Measurements from ENCODE around the gene TUBGCP6. TPM values are rescaled to one million over a fixed set of nuclear protein-coding genes. Genes with fewer than 3 reads are reported as not detected.

Gene TUBGCP6
- total and polyA plus RNA-seq, 10 of the 15 experiments (the other 5 are each of a cell fraction or from before 2014, with no cell fraction given) = 0.74 to 41.4 (median 19.4) TPM

- peaks cover 0 to 43% of the 10 kb centered on the region in 2 experiments; a peak in 3 of 4 replicates for H3K36me3 ChIP-seq (ENCODE audit: control insufficient read depth in 2 of 2, insufficient read depth in 2 of 2, low read length in 1 of 2)
- H3K4me2 ChIP-seq (ENCODE audit: control insufficient read depth, insufficient read depth) = no peak overlapping the region
- no peak overlapping the region for H2AFZ ChIP-seq (ENCODE audit: control insufficient read depth, low read depth, low read length)
- ChIA-PET RAD21 (ENCODE audit: unreplicated experiment) (no interaction called here), SMC1A (ENCODE audit: uncharacterized antibody, unreplicated experiment) (no interaction called here), CTCF (no interaction called here), POLR2A (no interaction called here)
- intact Hi-C loops (cut with micrococcal nuclease; ENCODE audit: unreplicated experiment) = no loop called here
- in situ Hi-C loops (cut with MboI) = no loop called here
- no peak overlapping the region for H3K9ac ChIP-seq (ENCODE audit: control insufficient read depth, insufficient read depth, low read length)
- BruUV-seq (replicated peaks) = TSS peak; percentile 68
- no peaks in the 10 kb centered on the region for H3K9me3 ChIP-seq (replicated peaks; ENCODE audit: control insufficient read depth, insufficient read depth, low read length)
- DNase-seq (ENCODE audit: low read depth, low spot score) = no peak
- FAIRE-seq = no peak
- no peaks in the 10 kb centered on the region for H3K4me1 ChIP-seq (ENCODE audit: control insufficient read depth, insufficient read depth, low read length)
- H4K20me1 ChIP-seq (ENCODE audit: control insufficient read depth, insufficient read depth) = no peaks in the 10 kb centered on the region
- H3K4me3 ChIP-seq = no peak overlapping the region
- 97% methylated on average over 35 of the region's 36 CpGs for WGBS (ENCODE audit: insufficient coverage, insufficient replicate concordance, low lambda C conversion rate, missing lambda C conversion rate)
- no peaks in the 10 kb centered on the region for H3K79me2 ChIP-seq (ENCODE audit: control insufficient read depth, insufficient read depth, low read length)
- TF ChIP-seq ZBTB33 (IDR thresholded peaks at IDR 0.05) = no peak
- TF ChIP-seq, protein P1, sequence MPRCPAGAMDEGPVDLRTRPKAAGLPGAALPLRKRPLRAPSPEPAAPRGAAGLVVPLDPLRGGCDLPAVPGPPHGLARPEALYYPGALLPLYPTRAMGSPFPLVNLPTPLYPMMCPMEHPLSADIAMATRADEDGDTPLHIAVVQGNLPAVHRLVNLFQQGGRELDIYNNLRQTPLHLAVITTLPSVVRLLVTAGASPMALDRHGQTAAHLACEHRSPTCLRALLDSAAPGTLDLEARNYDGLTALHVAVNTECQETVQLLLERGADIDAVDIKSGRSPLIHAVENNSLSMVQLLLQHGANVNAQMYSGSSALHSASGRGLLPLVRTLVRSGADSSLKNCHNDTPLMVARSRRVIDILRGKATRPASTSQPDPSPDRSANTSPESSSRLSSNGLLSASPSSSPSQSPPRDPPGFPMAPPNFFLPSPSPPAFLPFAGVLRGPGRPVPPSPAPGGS (IDR thresholded peaks at IDR 0.05; ENCODE audit: borderline replicate concordance, insufficient read depth, low read depth, low read length, poor library complexity, severe bottlenecking) = peak; percentile 44
- TF ChIP-seq TCF3 (IDR thresholded peaks at IDR 0.05; ENCODE audit: borderline replicate concordance, insufficient read depth, low read depth, low read length) = peak; percentile 49; the same call in 1 of the 2 replicates
- no peak for TF ChIP-seq HCFC1 (IDR thresholded peaks at IDR 0.05; ENCODE audit: low read length)
- no peak for TF ChIP-seq IKZF1 (conservative IDR thresholded peaks at IDR 0.05)
- TF ChIP-seq SMAD1 (IDR thresholded peaks at IDR 0.05; ENCODE audit: low read depth, partially characterized antibody) = no peak
- H3K27me3 ChIP-seq (replicated peaks in 1 of 2; ENCODE audit: control insufficient read depth in 2 of 2, insufficient read depth in 2 of 2, low read length in 1 of 2) = no peaks in the 10 kb centered on the region
- H3K27ac ChIP-seq (ENCODE audit: control insufficient read depth, insufficient read depth) = no peak overlapping the region
- no peak for ATAC-seq
Observed at GRCh38 chr22:50281384-50281760, 36.5 kb upstream of the TUBGCP6 start.
